Activated CD4-positive, alpha-beta T cell treated with anti-CD3 and anti-CD28 coated beads, Interleukin-2, amount 50 U/mL, for 48 hours (primary cell): ENCODE data around the gene NISCH.

Source experiments
- DNase-seq, 2 experiments: peaks; one replicate each; pipeline ENCODE4 v3.0.0-alpha.2; 2020

The NISCH gene

GRCh38 chr3:52490939-52491526 lies 35.6 kb downstream of the NISCH start:
- no peak for DNase-seq

GRCh38 chr3:52492059-52492458 lies 36.7 kb downstream of the NISCH start:
- no peak for DNase-seq

- DNase-seq, result no peak
Observed at GRCh38 chr3:52493232-52494017, 38.0 kb downstream of the NISCH start.

GRCh38 chr3:52494445-52494844 lies 39.0 kb downstream of the NISCH start:
- no peak for DNase-seq

DNA sequence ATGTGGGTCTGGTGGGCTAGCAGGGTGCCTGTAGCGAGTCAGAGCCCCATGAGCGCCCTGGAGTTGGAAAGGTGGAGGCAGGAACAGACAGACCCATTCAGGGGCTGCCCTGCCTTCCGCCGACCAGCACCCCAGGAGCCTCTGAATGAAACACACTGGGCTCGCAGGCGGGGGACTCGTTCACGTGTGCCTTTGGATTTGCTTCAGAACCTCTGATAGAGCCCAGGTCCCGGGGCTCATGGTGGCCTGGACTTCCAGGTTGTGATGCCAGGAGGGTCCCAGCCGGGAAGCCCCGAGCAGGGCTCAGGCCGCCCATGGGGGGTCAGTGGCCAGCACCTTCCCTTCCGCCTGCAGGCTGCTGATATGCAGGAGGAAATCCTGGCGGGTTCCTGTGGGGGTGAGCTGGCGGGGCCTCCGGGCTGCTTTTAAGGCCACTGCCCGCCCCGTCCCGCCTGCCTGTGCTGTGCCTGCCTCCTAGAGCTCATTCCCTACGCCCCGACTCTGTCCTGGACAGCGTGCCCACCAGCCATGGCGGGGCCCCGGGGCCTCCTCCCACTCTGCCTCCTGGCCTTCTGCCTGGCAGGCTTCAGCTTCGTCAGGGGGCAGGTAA lies 39.6 kb downstream of the NISCH start, which contains the start of gene STAB1:
TSS of gene STAB1 (plus strand) at position 453 of the 610 bp plus-strand sequence. CDS start at position 529, 76 bp downstream.
- DNase-seq, result no peak

DNA sequence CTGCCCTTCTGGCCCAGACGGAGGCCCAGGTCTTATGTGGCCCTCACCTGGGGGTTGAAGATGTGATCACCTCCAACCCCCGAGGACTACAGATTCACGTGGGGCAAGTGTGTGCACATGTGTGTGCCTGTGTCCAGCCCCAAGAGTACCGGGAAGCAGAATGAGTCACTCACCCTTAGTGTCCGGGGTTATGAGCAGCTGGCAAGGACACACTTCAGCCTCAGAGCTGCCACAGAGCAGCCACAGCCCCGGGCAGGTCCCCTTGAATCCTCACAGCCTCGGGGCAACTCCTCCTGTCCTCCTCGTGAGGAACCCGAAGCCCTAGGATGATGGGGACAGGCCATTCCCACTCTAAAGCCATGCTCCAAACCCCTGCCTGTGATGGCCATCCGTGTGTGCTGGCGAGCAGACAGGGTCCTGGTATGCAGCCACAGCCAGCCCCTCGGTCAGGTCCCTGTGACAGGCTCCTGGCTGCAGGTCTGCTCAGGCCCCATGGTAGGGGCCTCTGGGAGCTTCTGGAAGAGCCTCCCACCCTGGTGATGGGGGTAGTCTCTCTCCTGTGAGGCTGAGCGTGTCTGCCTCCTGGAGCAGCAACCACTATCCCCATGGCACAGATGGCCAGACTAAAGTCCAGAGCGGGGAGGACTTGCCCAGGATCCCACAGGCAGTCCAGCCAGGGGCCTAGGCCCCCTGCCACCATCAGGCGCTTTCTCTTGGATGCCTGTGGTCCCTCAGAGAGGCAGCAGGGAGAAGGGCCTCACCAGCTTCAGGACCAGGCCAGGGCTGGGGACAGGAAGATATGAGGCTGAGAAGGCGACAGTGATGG lies 40.6 kb downstream of the NISCH start:
- no peak for DNase-seq

GRCh38 chr3:52498137-52499054 lies 43.0 kb downstream of the NISCH start:
- no peak for DNase-seq

GRCh38 chr3:52501046-52501445 lies 45.6 kb downstream of the NISCH start:
- DNase-seq, result no peak

- no peak for DNase-seq
Observed at GRCh38 chr3:52502001-52502400, 46.6 kb downstream of the NISCH start.

DNA sequence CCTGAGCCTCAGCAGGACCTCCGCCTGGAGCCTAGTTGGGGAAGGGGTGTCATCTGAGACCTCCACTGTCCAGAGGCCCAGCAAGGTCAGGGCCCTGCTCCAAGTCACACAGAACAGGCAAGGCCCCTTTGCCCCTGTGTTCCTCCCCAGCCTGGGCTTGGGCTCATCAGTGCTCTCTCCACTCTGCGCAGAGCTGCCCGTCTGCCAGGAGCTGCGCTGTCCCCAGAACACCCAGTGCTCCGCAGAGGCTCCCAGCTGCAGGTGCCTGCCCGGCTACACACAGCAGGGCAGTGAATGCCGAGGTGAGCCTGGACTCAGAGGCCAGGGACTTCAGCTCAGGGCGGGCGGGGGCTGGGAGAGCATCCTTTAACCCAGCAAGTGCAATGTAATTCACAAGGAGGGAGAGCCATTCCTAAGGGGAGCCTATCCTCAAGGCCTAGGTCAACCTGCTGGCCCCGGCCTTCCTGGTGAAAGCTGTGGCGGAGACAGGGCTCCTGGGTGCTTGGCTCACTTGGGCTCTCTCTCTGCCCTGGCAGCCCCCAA lies 47.5 kb downstream of the NISCH start:
- no peak for DNase-seq

- DNase-seq, result no peak
Observed at GRCh38 chr3:52503788-52504424, 48.5 kb downstream of the NISCH start.

GRCh38 chr3:52504977-52505376 lies 49.6 kb downstream of the NISCH start:
- no peak for DNase-seq

DNA sequence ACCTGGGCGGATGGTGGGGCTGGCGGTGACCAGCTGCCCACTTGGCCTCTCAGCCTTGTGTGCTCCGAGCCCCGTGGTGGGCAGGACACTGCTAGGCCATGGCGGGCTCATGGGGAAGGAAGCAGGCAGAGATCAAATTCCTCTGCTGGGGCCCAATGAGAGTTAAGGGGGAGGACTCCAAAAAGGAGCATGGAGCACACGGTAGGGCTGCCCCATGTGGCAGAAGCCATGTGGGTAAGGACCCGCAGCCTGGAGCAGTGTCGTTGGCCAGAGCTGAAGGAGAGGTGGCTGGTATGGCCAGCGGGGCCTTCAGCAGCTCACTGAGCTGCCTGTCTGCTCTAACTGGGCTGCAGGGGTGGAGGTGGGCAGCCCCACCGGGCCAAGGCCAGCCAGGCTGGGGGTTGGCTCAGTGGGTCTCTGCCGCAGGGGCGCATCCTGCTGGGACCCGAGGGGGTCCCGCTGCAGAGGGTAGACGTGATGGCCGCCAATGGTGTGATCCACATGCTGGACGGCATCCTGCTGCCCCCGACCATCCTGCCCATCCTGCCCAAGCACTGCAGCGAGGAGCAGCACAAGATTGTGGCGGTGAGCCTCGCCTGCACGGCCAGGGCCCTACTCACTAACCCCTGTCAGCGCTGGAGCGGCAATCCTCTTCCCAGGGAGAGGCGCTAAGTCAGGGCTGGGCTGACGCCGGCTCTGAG lies 51.0 kb downstream of the NISCH start:
- DNase-seq, result no peak

DNA sequence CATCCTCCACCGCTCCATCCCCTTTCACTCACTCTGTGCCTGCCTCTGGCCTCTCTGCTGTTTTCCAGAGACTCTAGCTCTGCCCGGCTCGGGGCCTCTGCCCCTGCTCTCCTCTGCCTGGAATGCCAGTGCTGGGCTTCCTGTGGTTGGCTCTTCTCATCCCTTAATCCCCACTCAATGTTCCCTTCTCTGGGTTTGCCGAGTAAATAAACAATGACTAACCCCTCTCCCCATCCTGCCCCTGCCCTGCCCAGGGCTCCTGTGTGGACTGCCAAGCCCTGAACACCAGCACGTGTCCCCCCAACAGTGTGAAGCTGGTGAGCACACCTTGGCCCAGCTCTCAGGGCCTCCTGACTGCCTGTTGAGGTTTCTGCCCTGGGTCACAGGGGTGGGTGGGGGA lies 52.0 kb downstream of the NISCH start:
- no peak for DNase-seq

GRCh38 chr3:52509753-52510328 lies 54.4 kb downstream of the NISCH start:
- DNase-seq, result no peak

- no peak for DNase-seq
Observed at GRCh38 chr3:52511509-52511908, 56.1 kb downstream of the NISCH start.

DNA sequence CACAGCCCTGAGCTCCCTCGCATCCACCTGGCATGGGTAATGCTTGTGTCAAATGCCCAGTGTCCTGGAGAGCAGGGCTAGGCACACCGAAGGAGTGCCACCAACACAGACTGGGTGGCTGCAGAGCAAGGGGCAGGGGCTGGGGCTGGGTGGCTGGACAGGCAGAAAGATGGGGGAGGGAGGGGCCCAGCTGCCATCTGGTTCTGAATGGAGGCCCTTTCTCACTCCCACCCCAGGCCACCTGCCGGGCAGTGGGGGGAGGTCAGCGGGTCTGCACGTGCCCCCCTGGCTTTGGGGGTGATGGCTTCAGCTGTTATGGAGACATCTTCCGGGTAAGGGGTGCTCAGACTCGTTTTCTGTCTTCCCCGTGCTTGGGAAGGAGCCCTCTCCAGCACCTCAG lies 56.7 kb downstream of the NISCH start:
- no peak for DNase-seq

- DNase-seq, result no peak
Observed at GRCh38 chr3:52512727-52513126, 57.3 kb downstream of the NISCH start.

- DNase-seq, result no peak
Observed at GRCh38 chr3:52513281-52513680, 57.9 kb downstream of the NISCH start.

DNA sequence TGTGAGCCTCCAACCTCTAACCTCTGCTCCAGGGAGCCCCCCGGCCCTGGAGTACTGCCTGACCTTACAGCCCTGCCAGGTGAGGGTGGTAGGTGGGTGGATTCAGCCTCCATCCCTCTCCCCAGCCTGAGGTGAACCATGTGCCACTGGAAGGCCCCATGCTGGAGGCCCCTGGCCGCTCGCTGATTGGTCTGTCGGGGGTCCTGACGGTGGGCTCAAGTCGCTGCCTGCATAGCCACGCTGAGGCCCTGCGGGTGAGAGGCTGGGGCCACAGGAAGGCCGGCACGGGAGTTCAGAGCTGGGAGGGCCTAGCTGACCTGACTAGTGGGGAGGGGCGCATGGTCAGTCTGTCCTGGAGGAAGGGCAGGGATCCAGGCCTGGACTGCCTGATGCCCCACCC lies 59.2 kb downstream of the NISCH start:
- DNase-seq, result no peak
